HG03066 (cell line): Measurements from ENCODE around the gene ALPL.
"Not testable (repeated sequence)": the region's sequence is repeated elsewhere in the genome, so short reads cannot be mapped to it uniquely, and the experiment has no call there.

Experiments used
- ATAC-seq: cut with Tn5 transposase; IDR thresholded peaks from one replicate; pipeline ENCODE4 v1.9.1; 2021; ENCODE audit warnings: low read depth; ENCODE audit not compliant: unreplicated experiment

Gene ALPL

DNA sequence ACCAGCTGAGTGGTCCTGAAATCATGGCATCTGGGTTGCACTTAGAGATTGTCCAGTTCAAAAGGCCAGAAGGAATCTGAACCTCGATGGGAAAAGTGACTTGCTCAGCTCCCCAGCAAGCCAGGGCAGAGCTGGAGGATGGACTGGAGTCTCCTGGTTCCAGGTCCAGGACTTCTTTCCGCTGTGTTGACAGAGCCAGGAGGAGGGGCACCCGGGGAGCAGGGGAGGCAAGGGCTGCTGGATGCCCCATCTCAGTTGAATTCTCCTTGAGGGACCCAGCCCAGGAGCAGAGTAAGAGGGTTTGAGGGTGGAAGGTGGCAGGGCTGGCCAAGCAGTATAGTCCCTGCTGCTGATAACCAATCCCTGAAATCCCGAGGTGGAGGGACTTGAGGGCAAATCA lies 2.4 kb upstream of the ALPL start:
- ATAC-seq: no peak

DNA sequence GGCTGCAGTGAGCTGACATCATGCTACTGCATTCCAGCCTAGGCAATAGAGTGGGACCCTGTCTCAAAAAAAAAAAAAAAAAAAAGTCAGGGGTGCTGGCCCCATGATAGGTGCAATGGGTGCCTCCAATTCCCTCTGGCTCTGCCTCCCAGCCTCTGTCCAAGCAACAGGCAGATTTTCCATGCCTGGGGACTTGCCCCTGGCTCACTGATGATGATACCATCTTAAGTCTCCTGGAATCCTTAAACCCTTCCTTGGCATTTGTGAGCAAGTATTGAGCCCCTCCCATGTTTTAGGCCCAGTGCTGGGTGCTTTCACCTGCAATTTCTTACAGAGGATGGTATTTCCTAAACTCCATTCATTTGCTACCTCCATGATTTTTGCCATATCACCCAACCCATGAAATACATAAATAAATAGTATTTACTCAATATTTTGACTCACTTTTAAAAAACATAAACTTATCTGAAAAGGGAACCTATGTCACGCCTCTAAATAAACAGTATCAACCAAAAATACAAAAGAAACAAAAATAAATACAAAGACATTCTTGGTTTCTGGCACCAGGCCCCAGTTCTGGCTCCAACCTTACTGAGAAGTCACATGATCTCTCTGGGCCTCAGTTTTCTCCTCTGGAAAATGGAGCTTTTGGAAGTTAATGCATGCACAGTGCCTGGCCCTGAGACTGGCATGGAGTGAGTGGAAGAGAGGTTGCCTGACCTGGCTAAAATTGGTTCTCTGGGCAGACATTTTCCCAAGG lies 1.5 kb upstream of the ALPL start:
- no peak for ATAC-seq

DNA sequence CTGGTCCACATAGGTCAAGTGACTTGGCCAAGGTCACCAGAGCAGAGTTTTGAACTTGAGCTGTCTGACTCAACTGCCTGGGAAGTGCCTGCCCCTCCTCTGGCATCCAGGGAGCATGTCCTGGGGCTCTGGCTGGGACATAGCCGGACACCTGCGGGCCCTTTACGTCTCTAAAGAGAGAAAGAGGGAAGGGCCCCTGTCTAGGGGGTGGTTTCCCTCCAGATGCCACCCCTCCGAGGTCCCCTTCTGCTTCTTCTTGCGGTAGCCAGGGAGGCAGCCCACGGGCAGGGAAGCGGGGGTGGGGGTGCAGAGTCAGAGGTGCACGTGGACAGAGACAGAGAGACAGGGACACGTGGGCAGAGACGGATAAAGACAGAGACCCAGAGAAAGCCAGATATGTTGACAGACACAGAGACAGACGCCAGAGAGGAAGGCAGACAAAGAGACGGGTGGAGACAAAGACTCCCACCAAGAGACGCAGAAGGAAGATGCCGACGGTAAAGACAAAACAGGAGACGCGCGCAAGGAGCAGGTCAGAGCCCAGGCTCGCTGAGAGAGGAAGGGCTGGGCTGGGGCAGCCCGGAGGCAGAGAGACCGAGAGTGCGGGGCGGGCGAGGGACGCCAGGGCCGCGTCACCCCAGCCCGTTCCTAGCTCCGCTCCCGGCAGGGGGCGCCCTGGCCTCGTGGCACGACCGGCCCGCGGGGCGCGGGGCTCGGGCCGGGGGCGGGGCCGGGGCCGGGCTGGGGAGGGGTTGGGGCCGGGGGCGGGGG lies 458 bp upstream of the ALPL start:
- no peak for ATAC-seq

GRCh38 chr1:21510113-21510493 lies 880 bp downstream of the ALPL start:
- no peak for ATAC-seq

DNA sequence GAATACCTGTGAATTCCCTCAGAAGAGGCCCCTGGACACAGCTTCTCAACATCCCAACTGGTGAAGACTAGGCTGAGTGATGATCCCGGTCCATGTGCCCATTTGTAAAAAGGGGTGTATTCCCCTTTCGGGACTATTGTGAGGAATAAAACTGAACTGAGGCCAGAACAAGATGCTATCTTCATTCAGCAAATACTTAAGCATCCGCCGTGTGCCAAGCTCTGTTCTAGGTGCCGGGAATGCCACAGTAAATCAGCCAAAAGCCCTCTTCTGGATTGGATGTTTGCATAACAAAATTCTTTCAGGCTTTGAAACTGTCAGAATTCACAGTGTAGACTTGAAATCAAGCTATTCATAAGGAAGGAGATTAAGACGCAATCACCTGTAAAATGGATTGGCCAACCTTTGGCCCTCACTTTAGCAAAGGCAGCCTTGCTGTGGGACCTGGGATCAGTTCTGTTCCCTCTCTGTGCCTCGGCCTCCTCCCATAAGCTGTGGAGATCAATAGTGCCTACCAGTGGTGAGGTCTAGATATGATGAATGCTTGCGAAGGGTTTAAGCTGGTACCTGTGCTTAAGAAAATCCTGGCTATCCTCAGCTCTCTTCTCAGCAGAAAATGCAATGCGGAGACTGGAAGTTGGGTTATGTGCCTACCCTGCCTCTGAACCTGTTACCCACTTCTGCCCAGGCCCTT lies 1.8 kb downstream of the ALPL start:
- ATAC-seq: no peak

- no peak for ATAC-seq
Measured at GRCh38 chr1:21511579-21512522, 2.6 kb downstream of the ALPL start.

GRCh38 chr1:21514245-21514644 lies 5.0 kb downstream of the ALPL start:
- peak; percentile 88 for ATAC-seq

- no peak for ATAC-seq
Measured at GRCh38 chr1:21517161-21517589, 8.0 kb downstream of the ALPL start.

- no peak for ATAC-seq
Measured at GRCh38 chr1:21517660-21518480, 8.6 kb downstream of the ALPL start.

- no peak for ATAC-seq
Measured at GRCh38 chr1:21518774-21519455, 9.7 kb downstream of the ALPL start.

DNA sequence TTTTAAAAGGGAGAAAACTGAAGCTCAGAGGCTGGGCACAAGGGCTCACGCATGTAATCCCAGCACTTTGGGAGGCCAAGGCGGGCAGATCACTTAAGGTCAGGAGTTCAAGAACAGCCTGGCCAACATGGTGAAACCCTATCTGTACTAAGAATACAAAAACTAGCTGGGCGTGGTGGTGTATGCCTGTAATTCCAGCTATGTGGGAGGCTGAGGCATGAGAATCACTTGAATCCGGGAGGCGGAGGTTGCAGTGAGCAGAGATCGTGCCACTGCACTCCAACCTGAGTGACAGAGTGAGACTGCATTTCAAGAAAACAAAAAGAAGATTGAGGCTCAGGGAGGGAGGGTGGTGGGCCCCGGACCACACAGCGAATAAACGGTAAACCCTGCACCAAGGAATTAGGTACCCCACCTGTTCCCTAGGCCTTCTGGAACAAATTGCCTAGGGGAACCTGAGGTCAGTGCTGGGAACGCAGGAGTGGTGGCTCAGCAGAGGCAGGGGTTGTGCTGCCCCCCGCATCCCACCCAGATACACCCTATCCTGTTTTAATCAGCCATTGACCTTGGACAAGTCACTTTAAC lies 10.4 kb downstream of the ALPL start:
- not testable (repeated sequence) for ATAC-seq

DNA sequence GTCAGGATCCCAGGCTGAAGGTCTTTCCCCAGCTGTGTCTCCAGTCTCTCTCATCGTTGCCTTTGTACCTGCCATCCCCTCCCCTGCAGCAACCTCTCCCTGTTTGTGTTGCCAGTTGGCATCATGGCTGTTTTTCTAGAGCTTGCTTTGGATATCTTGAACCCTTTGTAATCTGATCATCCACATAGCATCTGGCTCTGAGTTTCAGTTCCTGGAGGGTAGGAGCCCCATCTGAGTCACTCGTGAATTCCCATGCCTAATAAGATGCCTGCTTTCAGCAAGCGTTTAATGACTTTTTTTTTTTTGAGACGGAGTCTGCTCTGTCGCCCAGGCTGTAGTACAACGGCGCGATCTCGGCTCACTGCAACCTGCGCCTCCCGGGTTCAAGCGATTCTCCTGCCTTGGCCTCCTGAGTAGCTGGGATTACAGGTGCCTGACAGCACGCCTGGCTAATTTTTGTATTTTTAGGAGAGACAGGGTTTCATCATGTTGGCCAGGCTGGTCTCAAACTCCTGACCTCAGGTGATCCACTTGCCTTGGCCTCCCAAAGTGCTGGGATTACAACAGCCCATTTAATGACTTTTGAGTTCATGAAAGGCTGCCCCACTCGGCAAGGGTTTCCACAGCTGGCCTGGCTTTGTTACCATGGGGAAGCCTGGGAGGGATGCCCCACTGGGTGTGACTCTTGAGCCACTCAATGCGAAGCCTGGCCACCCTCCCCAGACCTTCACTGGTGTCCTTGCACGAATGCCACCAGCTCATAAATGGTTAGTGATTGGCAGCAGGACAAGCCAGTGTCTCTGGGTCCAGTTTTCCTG lies 11.9 kb downstream of the ALPL start:
- no peak for ATAC-seq

DNA sequence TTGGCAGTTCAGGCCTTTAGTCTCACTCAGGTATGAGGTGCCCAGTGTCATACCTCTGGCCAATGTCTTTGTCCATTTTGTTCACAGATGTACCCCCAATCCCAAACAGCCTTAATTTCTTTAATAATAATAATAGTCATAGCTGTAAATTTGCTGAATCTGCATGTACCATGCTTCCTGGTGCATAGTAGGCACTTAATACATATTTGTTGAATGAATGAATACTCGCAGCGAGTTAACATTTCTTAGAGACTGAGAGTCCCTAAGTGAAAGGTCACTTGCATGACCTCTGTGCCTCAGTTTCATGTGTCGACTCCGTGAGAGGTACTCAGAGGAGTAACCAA lies 12.5 kb downstream of the ALPL start:
- ATAC-seq: no peak

DNA sequence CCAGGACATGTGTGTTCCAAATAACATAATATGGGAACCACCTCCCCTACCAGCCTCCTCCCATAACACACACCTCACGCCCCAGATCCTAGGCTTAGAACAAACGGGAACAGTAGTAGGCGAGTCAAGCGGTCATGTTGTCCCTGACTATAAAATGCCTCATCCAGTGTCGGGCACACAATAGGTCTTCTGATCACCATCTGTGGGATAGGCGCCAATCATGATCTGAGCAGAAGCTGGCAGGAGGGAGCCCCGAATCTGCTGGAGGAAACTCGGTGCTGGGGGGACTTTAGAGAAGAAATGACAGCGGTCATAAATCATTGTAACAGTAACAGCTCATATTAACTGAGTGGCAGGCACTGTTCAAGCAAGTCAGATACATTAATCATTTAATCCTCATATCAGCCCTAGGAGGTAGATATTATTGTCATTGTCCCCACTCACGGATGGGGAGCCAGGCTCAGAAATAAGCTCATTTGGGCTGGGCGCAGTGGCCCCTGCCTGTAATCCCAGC lies 13.4 kb downstream of the ALPL start:
- no peak for ATAC-seq

DNA sequence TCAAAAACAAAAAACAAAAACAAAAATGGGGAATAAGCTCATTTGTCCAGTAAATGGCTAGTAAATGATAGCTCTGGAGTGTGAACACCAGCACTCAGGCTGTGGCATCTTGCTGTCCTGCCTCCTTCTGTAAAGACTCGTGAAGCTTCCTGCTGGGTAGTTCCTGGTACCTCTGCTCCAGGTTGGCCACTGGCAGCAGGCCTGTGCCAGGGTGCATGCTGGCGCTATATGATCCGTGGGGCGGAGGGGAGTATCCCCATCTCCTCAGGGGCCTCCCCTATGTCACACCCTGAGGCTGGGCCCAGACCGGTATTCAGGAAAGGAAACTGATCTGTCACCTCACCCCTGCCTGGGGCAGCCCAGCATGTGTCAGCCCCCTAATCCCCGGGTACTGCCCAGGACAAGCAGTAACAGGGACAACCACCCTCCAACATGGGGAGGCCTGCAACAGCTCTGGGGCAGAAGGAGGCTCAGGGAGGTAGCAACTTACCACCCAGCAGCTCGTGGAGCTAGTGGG lies 14.1 kb downstream of the ALPL start:
- no peak for ATAC-seq

DNA sequence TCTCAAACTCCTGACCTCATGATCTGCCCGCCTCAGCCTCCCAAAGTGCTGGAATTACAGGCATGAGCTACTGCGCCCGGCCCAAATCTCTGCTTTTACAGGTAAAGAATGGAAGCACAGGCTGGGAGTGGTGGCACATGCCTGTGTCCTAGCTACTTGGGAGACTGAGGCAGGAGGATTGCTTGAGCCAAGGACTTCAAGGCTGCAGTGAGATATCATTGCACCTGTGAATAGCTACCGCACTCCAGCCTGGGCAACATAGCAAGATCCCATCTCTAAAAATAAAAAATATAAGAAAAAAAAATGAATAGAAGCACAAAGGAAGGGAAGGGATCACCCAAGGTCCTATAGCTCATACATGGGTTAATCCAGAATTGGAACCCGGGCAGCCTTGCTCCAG lies 15.0 kb downstream of the ALPL start:
- no peak for ATAC-seq

DNA sequence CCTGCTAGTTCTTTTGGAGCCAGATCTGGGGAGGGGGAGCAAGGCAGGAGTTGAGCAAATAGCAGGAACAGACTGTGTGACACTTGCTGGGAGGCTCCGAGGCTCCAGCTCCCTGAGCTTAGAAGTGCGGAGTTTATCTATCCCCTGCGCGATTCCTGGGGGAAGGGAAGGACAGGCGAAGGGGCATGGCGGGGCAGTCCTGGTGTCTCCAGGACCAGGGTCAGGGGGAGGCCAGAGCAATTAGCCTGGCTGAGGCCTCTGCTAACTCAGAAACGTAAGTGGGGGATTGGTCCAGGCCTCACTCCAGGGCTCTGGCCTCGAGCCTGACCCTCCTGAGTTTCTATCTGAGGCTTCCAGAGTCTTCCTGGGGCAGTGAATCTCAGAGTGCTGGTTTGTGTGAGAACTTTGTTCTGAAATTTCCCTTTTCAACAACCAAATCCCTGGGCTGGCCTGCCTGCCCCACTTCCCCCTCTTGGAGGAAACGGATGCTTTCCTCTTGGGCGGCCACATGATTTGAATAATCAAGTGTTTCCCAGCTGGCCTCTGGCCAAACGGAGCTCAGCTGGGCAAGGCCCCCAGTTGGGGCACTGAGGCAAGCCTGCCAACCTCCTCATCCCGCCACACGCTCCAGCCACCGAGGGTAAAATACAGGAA lies 15.6 kb downstream of the ALPL start:
- ATAC-seq: no peak
